M059J (cell line): ENCODE data around the gene SLC29A3. TPM values are rescaled to one million over a fixed set of nuclear protein-coding genes. Genes with fewer than 3 reads are reported as not detected.
A peak's percentile ranks its signal among the peaks of the same experiment; 100 is the strongest.

Source experiments
- DNase-seq: peaks from one replicate; pipeline ENCODE4 v3.0.0-alpha.2; 2012; ENCODE audit warnings: low read depth
- total RNA-seq: library from RNA; depleted of rRNA; stranded (reverse); fragments of >200 nt; shearing (Covaris generic); gene quantifications from 2 replicates; pipeline ENCODE4 v1.2.3, GENCODE V29; 2014

Gene SLC29A3
- total RNA-seq, 1 experiment from 2014 or later: 1.2 TPM

DNA sequence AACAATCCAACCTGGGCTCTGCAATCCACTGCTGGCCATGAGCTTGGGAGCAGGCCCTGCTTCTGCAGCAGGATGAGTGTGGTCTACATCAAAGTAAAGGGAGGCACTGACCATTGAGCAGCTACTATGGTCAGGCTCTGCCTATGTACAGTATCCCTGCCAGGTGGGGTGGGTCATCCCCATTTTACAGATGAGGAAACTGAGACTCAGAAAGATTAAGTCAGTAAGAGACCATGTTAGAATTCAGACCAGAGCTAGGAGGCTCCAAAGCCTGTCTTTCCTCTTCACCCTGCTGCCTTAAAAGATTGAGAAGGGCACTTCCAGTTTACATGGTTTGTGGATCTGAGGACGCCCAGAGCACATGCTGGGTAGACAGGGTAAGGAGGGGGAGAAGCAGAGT lies 50.5 kb downstream of the SLC29A3 start:
- no peak for DNase-seq

DNA sequence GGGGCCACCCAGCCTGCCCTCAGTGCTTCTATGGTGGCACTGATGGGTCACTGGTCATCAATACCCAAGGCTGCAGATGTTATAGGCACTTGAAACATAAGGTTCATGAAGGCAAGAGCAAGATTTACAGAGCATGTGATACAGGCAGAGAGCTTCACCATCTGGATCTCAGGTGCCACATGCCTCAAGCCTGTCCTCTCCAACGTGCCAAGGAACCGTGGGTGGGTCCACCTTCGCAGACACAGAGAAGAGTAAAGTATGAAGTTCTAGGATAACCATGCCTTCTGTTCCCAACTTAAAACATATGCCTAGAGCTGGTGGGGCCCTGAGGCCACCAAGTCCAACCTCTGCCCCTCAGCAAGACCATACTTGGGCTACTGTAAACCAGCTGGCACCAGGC lies 51.0 kb downstream of the SLC29A3 start:
- DNase-seq: no peak

DNA sequence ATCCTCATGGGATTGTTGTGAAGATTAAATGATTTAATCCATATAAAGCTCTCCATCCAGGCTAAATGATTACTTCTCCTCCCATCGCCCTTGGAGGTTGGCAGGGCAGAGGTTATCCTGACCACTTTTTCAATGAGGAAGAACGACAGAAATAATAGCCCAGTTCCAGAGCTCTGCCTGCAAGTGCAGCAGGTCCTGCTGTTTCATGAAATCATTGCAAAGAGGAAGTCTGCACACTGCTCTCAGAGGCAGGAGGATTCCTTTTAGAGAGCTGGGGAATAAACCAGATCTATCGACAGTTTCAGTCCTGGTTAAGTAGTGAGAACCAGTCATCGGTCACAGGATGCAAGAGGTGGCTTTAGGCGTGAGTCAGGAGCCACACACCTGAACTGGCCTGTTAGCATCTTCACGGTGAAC lies 52.7 kb downstream of the SLC29A3 start:
- DNase-seq: no peak

DNA sequence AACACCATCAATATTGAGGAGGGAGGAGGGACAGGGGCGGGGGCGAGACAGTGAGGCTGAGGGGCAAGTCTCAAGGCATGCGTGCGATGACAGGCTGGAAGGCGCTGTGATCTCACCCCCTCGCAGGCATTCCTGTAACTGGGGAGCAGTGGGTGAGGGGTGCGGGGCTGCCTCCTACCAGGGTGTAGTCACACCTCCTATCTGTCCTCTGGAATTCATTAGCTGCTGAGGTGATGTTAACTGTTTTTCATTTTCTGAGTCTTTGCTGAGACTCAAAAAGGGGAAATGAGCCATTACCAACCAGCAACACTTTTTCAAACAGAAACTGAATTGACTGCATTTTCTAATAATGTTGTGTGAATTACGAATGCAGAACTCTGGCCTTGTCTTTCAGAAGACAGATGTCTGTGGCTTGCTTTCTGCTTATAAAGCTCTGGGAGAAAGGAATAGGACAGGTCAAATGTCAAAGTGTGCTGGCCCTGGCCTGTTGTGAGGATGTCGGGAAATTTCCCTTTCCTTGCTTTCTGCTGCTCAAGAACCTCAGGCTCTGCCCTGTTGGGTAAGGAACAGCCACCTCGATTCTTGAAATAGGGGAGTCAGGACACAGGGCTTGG lies 53.9 kb downstream of the SLC29A3 start:
- DNase-seq: no peak

DNA sequence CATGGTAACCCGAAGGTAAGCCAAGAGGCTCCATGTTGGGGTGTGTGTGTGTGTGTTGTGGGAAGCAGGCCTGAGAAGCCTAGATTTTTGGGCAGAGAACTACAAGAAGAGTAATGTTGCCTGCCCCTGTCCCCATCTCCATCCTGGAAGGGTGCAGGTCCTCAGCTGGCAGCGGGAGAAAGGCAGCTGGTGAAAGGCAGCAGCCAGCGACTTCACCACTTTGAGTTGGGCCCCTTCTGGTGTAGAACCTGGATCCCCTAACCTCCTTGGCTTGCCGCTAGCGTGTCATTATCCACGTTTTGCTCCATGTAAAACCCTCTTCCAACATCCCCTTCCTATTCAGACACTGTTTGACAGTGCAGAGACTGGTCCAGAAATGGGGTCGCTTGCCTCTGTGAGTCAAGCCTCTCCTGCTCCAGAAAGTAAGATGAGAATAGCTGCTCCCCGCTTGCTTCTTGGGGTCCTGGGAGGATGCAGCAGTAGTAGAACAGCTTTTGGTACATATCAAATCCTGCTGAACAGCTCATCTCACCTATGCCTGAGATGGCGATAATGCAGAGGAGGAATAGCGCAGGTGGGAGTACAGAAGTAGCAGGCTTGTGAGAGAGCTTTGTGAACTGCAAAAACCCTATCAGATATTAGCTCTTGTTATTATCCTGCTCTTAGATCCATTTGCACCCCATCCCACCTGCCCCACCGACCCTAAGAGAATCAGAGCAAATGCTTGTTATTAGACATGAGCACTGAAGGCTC lies 55.6 kb downstream of the SLC29A3 start:
- no peak for DNase-seq

GRCh38 chr10:71375952-71376351 lies 56.9 kb downstream of the SLC29A3 start:
- no peak for DNase-seq

GRCh38 chr10:71378336-71379117 lies 59.5 kb downstream of the SLC29A3 start:
- no peak for DNase-seq

DNA sequence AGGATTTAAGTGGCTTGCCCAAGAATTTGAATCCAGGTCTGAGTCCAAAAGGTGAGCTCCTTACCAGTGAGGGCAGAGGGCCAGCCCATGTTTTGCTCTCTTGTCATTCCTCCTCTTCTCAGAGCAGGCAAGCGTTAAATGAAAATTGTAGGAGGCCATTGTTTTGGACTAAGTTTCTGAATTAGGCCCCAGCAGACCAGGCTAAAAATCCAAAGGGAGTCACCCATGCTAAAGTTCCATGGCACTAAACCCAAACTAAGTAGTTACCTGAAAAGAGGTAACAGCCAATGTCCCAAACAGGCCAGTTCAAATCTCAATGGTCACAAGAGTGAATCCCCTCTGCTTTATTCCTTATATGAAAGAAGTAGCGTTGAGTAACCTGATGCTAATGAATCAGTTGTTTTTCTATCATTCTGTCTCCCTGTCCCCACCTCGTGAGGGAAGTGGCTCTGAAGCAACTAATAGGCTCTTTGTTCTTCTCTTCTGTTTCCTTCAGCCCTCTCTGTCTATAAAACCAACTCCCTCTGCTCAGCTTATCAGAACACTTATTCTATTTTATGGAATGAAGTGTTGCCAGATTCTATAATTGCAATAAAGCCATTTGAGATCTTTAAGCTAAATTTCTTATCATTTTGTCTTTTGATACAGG lies 60.2 kb downstream of the SLC29A3 start:
- no peak for DNase-seq

- no peak for DNase-seq
Observed at GRCh38 chr10:71380841-71381240, 61.8 kb downstream of the SLC29A3 start.

DNA sequence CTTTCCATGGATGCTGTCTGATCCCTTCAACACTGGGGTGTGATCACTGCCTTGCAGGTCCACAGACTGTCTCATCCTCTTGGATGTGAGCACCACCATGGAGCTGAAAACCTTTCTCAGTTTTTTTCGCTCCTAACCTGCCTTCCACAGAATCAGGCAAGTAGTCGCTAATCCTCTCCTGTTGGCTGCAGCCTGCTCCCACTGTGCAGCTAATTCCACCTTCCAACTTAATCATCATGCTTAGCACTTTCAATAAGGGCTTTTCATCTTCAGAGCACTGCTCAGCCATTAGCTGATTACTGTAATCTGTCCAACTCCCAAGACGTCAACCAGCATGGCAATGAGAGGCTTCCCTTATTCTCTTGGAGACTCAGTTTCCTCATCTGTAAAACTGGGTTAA lies 62.6 kb downstream of the SLC29A3 start:
- no peak for DNase-seq

DNA sequence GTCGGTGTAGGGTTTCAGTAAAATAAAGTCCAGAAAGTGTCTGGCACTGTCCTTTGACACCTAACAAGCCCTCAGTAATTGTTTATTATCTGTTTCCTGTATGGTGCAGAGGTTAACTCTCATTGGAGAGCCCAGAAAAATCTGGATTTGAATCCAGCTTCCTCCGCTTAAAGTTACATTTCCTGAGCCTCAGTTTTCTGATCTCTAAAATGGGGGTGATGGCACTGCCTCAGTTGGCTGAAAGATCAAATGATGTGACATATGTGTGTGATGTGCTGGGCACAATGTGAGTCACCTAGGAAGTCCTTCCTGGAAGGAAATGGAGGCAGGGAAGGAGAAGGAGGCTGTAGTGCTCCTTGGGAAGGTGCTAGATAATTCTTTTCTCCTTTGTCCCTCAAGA lies 63.0 kb downstream of the SLC29A3 start:
- DNase-seq: no peak

DNA sequence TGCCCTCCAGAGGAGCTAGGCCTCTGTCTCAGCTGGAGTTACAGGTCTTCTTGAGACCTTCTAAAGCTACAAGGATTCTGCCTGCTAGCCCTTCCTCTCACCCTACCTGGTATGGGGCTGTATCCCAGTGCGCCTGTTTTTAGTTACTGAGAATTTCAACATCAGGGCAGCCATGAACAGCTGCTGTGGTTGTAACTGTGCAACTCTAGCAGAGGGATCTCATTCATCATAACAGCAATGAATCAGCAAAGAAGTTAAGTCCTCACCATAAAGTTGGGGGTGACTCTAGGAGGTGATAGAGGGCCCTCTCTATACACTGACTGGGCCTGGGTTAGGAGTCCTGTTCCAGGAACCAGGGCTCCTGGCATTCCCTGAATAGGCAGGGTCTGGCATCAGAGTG lies 63.7 kb downstream of the SLC29A3 start:
- no peak for DNase-seq

GRCh38 chr10:71383972-71384687 lies 65.1 kb downstream of the SLC29A3 start:
- peak; percentile 31 for DNase-seq

GRCh38 chr10:71388171-71388570 lies 69.1 kb downstream of the SLC29A3 start:
- no peak for DNase-seq

- no peak for DNase-seq
Observed at GRCh38 chr10:71388583-71389310, 69.7 kb downstream of the SLC29A3 start.

DNA sequence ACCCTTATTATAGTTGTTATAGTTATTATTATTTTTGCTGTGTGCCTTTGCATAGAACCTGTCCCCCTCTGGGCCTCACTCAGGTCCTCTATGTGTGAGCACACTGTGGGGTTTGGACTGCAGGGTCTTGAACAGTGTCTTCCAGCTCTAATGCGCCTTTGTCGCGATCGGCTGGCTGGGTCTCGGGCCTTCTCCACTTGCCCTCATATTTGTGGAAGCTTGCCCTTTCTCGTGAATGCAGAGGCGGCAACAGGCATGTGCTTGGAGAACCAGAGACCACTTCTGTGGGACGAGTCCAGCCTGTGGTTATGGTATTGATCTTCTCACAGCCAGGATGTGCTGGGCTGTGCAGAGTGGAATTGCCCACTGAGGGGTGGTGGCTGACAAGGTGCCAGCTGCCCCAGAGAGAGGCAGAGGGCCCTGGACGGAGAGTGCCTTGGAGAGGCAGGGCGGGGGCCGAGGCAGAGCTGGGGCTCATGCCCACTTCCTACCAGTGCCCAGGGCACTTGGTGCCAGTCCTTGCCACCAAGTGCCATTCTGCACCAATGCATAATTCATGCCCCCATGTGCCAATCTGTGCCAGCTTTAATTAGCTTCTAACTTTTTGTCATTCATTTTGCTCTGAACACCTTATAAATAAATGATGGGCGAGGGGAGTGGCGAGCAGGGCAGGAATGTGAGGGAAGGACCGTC lies 70.9 kb downstream of the SLC29A3 start:
- no peak for DNase-seq

DNA sequence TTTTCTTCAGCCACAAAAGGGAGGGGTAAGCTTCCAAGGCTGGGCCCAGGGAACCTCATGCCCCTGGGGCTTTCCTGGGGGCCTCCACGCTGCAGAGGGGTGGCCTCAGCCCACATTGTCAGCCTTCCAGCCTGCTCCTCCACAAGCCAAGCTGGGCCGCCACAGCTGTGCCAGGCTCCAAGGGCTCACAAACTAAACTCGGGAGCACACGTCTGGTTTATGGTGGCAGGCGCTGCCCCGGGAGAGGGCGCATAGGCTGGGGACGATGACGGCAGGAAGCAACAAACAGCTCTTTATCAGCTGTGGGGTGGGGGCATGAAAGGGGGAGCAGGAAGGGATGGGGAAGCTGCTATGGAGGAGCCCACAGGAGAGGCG lies 71.4 kb downstream of the SLC29A3 start:
- no peak for DNase-seq

- no peak for DNase-seq
Observed at GRCh38 chr10:71390921-71391690, 72.0 kb downstream of the SLC29A3 start.

DNA sequence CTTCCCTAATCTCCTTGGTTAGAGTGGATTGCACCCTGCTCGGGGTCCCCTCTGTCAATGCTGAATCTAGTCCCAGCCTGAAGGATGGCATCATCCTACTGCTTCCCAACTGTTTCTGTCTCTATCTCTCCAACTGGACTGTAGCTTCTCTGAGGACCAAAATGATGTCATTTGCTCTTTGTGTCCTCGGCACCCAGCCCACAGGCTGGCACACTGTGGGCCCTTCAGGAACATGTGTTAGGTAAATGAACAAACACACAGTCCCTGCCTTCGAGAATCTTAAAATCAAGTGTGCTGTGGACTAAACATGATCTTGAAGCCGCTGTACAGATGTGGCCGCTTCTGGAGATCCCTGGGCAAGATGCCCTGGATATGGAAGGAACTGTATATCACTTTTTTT lies 72.6 kb downstream of the SLC29A3 start:
- no peak for DNase-seq

DNA sequence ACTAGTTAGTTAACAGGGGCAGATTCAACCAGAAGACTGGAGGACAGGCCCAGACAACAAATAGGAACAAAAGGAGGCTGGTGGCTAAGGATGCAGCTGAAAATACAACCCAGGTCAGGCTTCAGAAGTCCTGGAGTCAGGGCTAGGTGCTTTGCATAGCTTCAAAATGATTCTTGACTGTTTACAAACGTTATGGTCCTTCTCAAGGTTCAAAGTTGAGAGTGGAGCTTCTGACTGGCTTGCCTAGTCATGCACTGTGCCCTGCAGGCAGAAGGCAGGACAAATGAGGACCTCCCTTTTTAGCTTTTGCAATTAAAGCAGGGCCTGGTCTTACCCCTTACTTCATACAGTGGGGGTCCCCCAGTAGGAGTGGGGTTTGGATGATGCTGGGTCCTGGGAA lies 73.2 kb downstream of the SLC29A3 start:
- no peak for DNase-seq
